K562 (cell line): ENCODE data around the gene RNPEP. TPM values are rescaled to one million over a fixed set of nuclear protein-coding genes. Genes with fewer than 3 reads are reported as not detected.

ENCODE experiments used
- ELF4 ChIP-seq: fragments of 450-650 bp; formaldehyde crosslinking; IDR thresholded peaks from 2 replicates; pipeline ENCODE4 v1.4.0; 2022; ENCODE audit warnings: missing genetic modification characterization
- FOXA3 ChIP-seq, 2 experiments: fragments of 450-650 bp in 1 of 2; sonication (generic) in 1 of 2; formaldehyde crosslinking; IDR thresholded peaks in 1 of 2; conservative IDR thresholded peaks in 1 of 2; 2 replicates each; pipeline versions ENCODE4 v1.4.0 to v1.8.0; 2020 to 2022; ENCODE audit warnings: mild to moderate bottlenecking in 2 of 2, missing genetic modification reagents in 1 of 2
- KDM5B ChIP-seq: fragments of 200-600 bp; sonication (generic); IDR thresholded peaks from 2 replicates; pipeline ENCODE4 v1.6.1; 2012; ENCODE audit warnings: low read depth, mild to moderate bottlenecking, moderate library complexity, low read length, control low read depth, inconsistent platforms; ENCODE audit not compliant: insufficient replicate concordance
- KLF1 ChIP-seq: fragments of 450-650 bp; IDR thresholded peaks from 2 replicates; pipeline ENCODE4 v1.6.1; 2016; ENCODE audit warnings: missing genetic modification characterization, missing compliant biosample characterization
- NCOR1 ChIP-seq: fragments of 450-650 bp; IDR thresholded peaks from 2 replicates; pipeline ENCODE4 v1.6.1; 2016; ENCODE audit warnings: mild to moderate bottlenecking, moderate library complexity
- NFRKB ChIP-seq: fragments of 450-650 bp; IDR thresholded peaks from 2 replicates; pipeline ENCODE4 v1.6.1; 2016; ENCODE audit warnings: low read depth
- RBFOX2 ChIP-seq: fragments of 200-400 bp; formaldehyde crosslinking; IDR thresholded peaks from 2 replicates; pipeline ENCODE4 v1.6.1; 2017; ENCODE audit warnings: low read depth, mild to moderate bottlenecking, low read length, moderate library complexity
- RBM39 ChIP-seq: fragments of 200-400 bp; formaldehyde crosslinking; optimal IDR thresholded peaks from 2 replicates; pipeline ENCODE3; 2018; ENCODE audit warnings: low read depth, low read length
- SMARCC2 ChIP-seq: fragments of 450-650 bp; IDR thresholded peaks from 2 replicates; pipeline ENCODE4 v1.6.1; 2017; ENCODE audit warnings: antibody characterized with exemption, moderate library complexity, mild to moderate bottlenecking, low read depth
- SREBF2 ChIP-seq: sonication (generic); formaldehyde crosslinking; IDR thresholded peaks from 2 replicates; pipeline ENCODE4 v1.4.0; 2020; ENCODE audit warnings: mild to moderate bottlenecking, missing genetic modification reagents
- TCF3 ChIP-seq: sonication (generic); formaldehyde crosslinking; IDR thresholded peaks from 2 replicates; pipeline ENCODE4 v1.4.0; 2020; ENCODE audit warnings: mild to moderate bottlenecking, missing genetic modification reagents
- ZEB2 ChIP-seq: fragments of 450-650 bp; IDR thresholded peaks from 2 replicates; pipeline ENCODE4 v1.6.1; 2016
- ZNF354B ChIP-seq: fragments of 250-450 bp; sonication (Bioruptor Pico); IDR thresholded peaks from 2 replicates; pipeline ENCODE4 v1.4.0; 2020
- polyA plus RNA-seq, 8 experiments: library from polyadenylated mRNA; depleted of rRNA in 4 of 8; stranded (reverse) in 5 of 8; unstranded in 3 of 8; fragments of >200 nt; fragmentation: Nextera tagmentation in 2 of 8; fragmentation: Illumina TruSeq in 1 of 8; extraction: Ambion mirVana in 2 of 8; extraction: Trizol in 1 of 8; gene quantifications; 2 replicates each; pipeline versions ENCODE4 v1.2.1 to v1.2.3, GENCODE V29; 2011 to 2014; ENCODE audit warnings: inconsistent platforms in 1 of 8, missing spikeins in 1 of 8
- total RNA-seq, 7 experiments: library from RNA; depleted of rRNA in 6 of 7; stranded (reverse); fragments of >200 nt in 6 of 7; fragmentation: Illumina TruSeq in 2 of 7; extraction: Trizol in 2 of 7; gene quantifications; 2 replicates each; pipeline versions ENCODE4 v1.2.1 to v1.2.3, GENCODE V29; 2011 to 2021; ENCODE audit warnings: low replicate concordance in 1 of 7
- TF ChIP-seq, protein P1 (sequence below): fragments of 450-650 bp; IDR thresholded peaks from one replicate; pipeline ENCODE4 v1.6.1; 2018; ENCODE audit warnings: mild to moderate bottlenecking, moderate library complexity; ENCODE audit not compliant: partially characterized antibody
- TF ChIP-seq, protein P2 (sequence below): fragments of 250-450 bp; sonication (Bioruptor Pico); IDR thresholded peaks from 2 replicates; pipeline ENCODE4 v1.4.0; 2020; ENCODE audit warnings: borderline replicate concordance
- TF ChIP-seq, protein P3 (sequence below): IDR thresholded peaks from 2 replicates; pipeline ENCODE4 v1.6.1; 2011; ENCODE audit not compliant: insufficient read length; ENCODE audit errors: extremely low read depth
- TF ChIP-seq, protein P4 (sequence below): fragments of 450-650 bp; IDR thresholded peaks from 2 replicates; pipeline ENCODE4 v1.7.0; 2016; ENCODE audit warnings: borderline replicate concordance
- TF ChIP-seq, protein P5 (sequence below): fragments of 250-450 bp; sonication (Bioruptor Pico); IDR thresholded peaks from 2 replicates; pipeline ENCODE4 v1.4.0; 2020; ENCODE audit warnings: mild to moderate bottlenecking, moderate library complexity

Gene RNPEP
- total and polyA plus RNA-seq, 9 of the 15 experiments (the other 6 are each of a cell fraction or from before 2014, with no cell fraction given): 27.5 to 131 (median 63.4) TPM

DNA sequence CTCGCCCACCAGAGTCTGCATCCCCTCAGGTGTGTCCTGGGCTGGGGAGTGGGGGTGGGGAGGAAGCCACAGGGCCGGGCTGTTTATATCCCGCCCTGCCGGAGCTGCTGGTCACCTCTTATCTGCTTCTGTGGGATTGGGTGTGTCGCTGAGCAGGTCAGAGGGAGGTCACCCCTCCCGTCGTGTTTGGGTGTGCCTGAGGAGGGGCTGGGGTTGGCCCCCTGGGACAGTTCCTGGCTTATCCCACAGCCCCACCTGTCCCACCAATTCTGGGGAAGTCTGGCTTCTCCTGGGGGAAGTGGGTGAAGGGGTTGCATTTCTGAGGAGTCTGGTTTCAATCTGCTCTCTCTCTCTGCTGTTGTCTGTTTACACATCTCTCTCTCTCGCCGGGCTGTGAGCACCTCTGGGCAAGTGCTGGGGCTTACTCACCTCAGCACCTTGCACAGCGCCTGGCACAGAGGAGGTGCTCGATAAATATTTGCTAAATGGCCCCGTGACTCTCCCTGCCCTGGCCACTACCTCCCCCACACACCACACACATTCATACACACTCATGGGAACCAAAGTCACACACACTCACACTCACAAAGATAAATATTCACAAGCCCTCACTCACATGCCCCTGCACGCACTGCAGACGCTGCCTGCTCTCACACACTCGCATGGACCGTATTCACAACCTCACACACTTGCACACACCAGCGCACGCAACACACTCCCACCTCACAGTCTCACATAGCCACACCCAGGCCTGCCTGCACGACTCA is 36.2 kb downstream of the RNPEP start (continued):
- TF ChIP-seq FOXA3 (CRISPR knock-in tag; conservative IDR thresholded peaks at IDR 0.05 in 1 of 2, IDR thresholded peaks at IDR 0.05 in 1 of 2) (peak; percentile 74 to 85), TCF3 (CRISPR knock-in tag) (peak; percentile 83), RBM39 (no peak), KDM5B (peak; percentile 39), KLF1 (tag) (peak; percentile 99), SMARCC2 (peak; percentile 88), SREBF2 (no peak), RBFOX2 (0 out of 2 replicates have a peak, but pooled peaks have one; percentile 1), NFRKB (0 out of 2 replicates have a peak, but pooled peaks have one; percentile 24), ELF4 (CRISPR knock-in tag) (peak; percentile 72; the same call in 1 of the 2 replicates), ZEB2 (peak; percentile 98), NCOR1 (peak; percentile 91), ZNF354B (no peak)
- TF ChIP-seq, protein P1, sequence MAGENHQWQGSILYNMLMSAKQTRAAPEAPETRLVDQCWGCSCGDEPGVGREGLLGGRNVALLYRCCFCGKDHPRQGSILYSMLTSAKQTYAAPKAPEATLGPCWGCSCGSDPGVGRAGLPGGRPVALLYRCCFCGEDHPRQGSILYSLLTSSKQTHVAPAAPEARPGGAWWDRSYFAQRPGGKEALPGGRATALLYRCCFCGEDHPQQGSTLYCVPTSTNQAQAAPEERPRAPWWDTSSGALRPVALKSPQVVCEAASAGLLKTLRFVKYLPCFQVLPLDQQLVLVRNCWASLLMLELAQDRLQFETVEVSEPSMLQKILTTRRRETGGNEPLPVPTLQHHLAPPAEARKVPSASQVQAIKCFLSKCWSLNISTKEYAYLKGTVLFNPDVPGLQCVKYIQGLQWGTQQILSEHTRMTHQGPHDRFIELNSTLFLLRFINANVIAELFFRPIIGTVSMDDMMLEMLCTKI: no peak
- TF ChIP-seq, protein P2, sequence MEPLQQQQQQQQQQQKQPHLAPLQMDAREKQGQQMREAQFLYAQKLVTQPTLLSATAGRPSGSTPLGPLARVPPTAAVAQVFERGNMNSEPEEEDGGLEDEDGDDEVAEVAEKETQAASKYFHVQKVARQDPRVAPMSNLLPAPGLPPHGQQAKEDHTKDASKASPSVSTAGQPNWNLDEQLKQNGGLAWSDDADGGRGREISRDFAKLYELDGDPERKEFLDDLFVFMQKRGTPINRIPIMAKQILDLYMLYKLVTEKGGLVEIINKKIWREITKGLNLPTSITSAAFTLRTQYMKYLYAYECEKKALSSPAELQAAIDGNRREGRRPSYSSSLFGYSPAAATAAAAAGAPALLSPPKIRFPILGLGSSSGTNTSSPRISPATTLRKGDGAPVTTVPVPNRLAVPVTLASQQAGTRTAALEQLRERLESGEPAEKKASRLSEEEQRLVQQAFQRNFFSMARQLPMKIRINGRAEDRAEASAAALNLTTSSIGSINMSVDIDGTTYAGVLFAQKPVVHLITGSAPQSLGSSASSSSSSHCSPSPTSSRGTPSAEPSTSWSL (CRISPR knock-in tag): no peak
- TF ChIP-seq, protein P3, sequence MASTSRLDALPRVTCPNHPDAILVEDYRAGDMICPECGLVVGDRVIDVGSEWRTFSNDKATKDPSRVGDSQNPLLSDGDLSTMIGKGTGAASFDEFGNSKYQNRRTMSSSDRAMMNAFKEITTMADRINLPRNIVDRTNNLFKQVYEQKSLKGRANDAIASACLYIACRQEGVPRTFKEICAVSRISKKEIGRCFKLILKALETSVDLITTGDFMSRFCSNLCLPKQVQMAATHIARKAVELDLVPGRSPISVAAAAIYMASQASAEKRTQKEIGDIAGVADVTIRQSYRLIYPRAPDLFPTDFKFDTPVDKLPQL: no peak
- TF ChIP-seq, protein P4, sequence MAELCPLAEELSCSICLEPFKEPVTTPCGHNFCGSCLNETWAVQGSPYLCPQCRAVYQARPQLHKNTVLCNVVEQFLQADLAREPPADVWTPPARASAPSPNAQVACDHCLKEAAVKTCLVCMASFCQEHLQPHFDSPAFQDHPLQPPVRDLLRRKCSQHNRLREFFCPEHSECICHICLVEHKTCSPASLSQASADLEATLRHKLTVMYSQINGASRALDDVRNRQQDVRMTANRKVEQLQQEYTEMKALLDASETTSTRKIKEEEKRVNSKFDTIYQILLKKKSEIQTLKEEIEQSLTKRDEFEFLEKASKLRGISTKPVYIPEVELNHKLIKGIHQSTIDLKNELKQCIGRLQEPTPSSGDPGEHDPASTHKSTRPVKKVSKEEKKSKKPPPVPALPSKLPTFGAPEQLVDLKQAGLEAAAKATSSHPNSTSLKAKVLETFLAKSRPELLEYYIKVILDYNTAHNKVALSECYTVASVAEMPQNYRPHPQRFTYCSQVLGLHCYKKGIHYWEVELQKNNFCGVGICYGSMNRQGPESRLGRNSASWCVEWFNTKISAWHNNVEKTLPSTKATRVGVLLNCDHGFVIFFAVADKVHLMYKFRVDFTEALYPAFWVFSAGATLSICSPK: peak; percentile 83; the same call in 1 of the 2 replicates
- TF ChIP-seq, protein P5, sequence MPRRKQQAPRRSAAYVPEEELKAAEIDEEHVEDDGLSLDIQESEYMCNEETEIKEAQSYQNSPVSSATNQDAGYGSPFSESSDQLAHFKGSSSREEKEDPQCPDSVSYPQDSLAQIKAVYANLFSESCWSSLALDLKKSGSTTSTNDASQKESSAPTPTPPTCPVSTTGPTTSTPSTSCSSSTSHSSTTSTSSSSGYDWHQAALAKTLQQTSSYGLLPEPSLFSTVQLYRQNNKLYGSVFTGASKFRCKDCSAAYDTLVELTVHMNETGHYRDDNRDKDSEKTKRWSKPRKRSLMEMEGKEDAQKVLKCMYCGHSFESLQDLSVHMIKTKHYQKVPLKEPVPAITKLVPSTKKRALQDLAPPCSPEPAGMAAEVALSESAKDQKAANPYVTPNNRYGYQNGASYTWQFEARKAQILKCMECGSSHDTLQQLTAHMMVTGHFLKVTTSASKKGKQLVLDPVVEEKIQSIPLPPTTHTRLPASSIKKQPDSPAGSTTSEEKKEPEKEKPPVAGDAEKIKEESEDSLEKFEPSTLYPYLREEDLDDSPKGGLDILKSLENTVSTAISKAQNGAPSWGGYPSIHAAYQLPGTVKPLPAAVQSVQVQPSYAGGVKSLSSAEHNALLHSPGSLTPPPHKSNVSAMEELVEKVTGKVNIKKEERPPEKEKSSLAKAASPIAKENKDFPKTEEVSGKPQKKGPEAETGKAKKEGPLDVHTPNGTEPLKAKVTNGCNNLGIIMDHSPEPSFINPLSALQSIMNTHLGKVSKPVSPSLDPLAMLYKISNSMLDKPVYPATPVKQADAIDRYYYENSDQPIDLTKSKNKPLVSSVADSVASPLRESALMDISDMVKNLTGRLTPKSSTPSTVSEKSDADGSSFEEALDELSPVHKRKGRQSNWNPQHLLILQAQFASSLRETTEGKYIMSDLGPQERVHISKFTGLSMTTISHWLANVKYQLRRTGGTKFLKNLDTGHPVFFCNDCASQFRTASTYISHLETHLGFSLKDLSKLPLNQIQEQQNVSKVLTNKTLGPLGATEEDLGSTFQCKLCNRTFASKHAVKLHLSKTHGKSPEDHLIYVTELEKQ: no peak
